ENCODE results near the gene SLC4A2. TPM values are rescaled to one million over a fixed set of nuclear protein-coding genes. Genes with fewer than 3 reads are reported as not detected.
"Not testable (repeated sequence)": the region's sequence is repeated elsewhere in the genome, so short reads cannot be mapped to it uniquely, and the experiment has no call there.

The SLC4A2 gene
- total and polyA plus RNA-seq, 4 experiments from 2014 or later, result 12.8 to 84.7 (median 53.5) TPM

DNA sequence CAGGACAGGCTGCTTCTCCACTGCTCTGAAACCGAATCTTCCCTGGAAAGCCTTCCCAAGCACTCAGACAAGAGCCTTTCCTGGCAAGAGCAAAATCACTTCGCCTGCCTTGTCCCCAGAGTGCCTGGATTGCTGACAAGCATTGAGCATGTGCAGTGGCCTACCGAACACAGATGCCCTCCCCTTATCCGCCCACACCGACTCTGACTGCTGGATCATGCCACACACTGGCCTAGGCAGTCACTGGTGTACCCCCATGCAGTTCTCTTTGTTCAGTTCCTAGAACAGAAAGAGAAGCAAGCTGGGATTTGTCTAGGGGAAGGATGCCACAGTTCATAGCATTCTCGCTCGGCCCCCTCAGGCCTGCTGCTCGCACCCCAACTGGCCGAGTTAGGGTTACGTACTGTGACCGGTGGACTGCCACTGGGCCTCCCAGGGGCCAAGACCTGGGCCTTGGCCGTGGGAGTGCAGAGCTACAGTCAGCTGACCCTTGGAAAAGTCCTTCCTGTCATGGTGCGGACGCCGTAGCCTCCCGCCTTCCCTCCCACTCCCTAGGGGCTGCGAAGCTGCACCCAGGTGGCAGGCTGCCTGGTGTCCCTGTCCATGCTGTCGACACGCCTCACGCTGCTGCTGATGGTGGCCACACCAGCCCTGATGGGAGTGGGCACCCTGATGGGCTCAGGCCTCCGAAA, 24.2 kb upstream of the SLC4A2 start:
- ChIA-PET CTCF (ENCODE audit: partially characterized antibody) (no interaction called here), POLR2A (ENCODE audit: partially characterized antibody) (interaction anchor here (0.8 to 1.0 kb wide), 2 partner anchors 17 to 159 kb away, joined by 3 read pairs; no protein-coding TSS in a partner anchor)
- H3K27me3 ChIP-seq (ENCODE audit: insufficient read depth, low read length), result no peaks in the 10 kb centered on the region
- peaks cover 12 to 28% of the 10 kb centered on the region in 2 donors for H3K36me3 Mint-ChIP-seq
- no peak overlapping the region for H3K4me3 Mint-ChIP-seq
- peaks cover 38% of the 10 kb centered on the region for H3K36me3 ChIP-seq (ENCODE audit: insufficient read depth, low read length)
- no peaks in the 10 kb centered on the region for H3K27me3 Mint-ChIP-seq
- no peak for DNase-seq
- H3K9me3 Mint-ChIP-seq, result peaks cover 0 to 2% (median 0%) of the 10 kb centered on the region in 8 donors
- peaks cover 13% of the 10 kb centered on the region for H3K4me1 ChIP-seq (ENCODE audit: insufficient read depth, low read length)
- H3K4me3 ChIP-seq (ENCODE audit: low read length in 2 of 2), result no peak overlapping the region
- intact Hi-C loops (cut with micrococcal nuclease), result no loop called here
- H3K27ac ChIP-seq (ENCODE audit: low read depth, low read length), result no peak overlapping the region
- H3K9me3 ChIP-seq (ENCODE audit: control insufficient read depth in 1 of 2, low read length in 2 of 2), result no peaks in the 10 kb centered on the region
- H3K27ac Mint-ChIP-seq, result no peak overlapping the region
- peaks cover 2 to 16% (median 12%) of the 10 kb centered on the region in 4 donors for H3K4me1 Mint-ChIP-seq

GRCh38 chr7:151035902-151036301, 23.5 kb upstream of the SLC4A2 start:
- Mint-ChIP-seq H3K36me3 (peaks cover 12 to 28% of the 10 kb centered on the region in 2 donors), H3K4me1 (peaks cover 2 to 16% (median 12%) of the 10 kb centered on the region in 4 donors), H3K9me3 (peaks cover 0 to 2% (median 0%) of the 10 kb centered on the region in 8 donors), H3K27me3 (no peaks in the 10 kb centered on the region), H3K4me3 (no peak overlapping the region), H3K27ac (no peak overlapping the region)
- Histone ChIP-seq H3K27me3 (ENCODE audit: insufficient read depth, low read length) (no peaks in the 10 kb centered on the region), H3K27ac (ENCODE audit: low read depth, low read length) (no peak overlapping the region), H3K9me3 (ENCODE audit: control insufficient read depth in 1 of 2, low read length in 2 of 2) (no peaks in the 10 kb centered on the region), H3K4me3 (ENCODE audit: low read length in 2 of 2) (no peak overlapping the region), H3K36me3 (ENCODE audit: insufficient read depth, low read length) (peaks cover 38% of the 10 kb centered on the region), H3K4me1 (ENCODE audit: insufficient read depth, low read length) (peaks cover 13% of the 10 kb centered on the region)
- no peak for DNase-seq
- intact Hi-C loops (cut with micrococcal nuclease), result no loop called here
- POLR2A ChIA-PET (ENCODE audit: partially characterized antibody), result interaction anchor here (0.8 to 1.0 kb wide), 2 partner anchors 22 to 160 kb away, joined by 3 read pairs; no protein-coding TSS in a partner anchor
- CTCF ChIA-PET (ENCODE audit: partially characterized antibody), result no interaction called here

- Mint-ChIP-seq H3K27me3 (no peaks in the 10 kb centered on the region), H3K9me3 (peaks cover 0 to 2% (median 0%) of the 10 kb centered on the region in 8 donors), H3K27ac (peak overlapping the region in 4 of 7 donors; percentile 52 to 72 (median 60)), H3K36me3 (peaks cover 9 to 18% of the 10 kb centered on the region in 2 donors), H3K4me1 (peaks cover 0 to 13% (median 11%) of the 10 kb centered on the region in 4 donors), H3K4me3 (no peak overlapping the region)
- Histone ChIP-seq H3K9me3 (ENCODE audit: control insufficient read depth in 1 of 2, low read length in 2 of 2) (no peaks in the 10 kb centered on the region), H3K27me3 (ENCODE audit: insufficient read depth, low read length) (no peaks in the 10 kb centered on the region), H3K4me1 (ENCODE audit: insufficient read depth, low read length) (peaks cover 13% of the 10 kb centered on the region), H3K4me3 (ENCODE audit: low read length in 2 of 2) (no peak overlapping the region), H3K27ac (ENCODE audit: low read depth, low read length) (no peak overlapping the region), H3K36me3 (ENCODE audit: insufficient read depth, low read length) (peaks cover 23% of the 10 kb centered on the region)
- POLR2A ChIA-PET (ENCODE audit: partially characterized antibody), result interaction anchor here (1.4 kb wide), 1 partner anchor 23 kb away, joined by 3 read pairs; no protein-coding TSS in a partner anchor
- intact Hi-C loops (cut with micrococcal nuclease), result no loop called here
- CTCF ChIA-PET (ENCODE audit: partially characterized antibody), result interaction anchor here (1.5 to 1.9 kb wide), 3 partner anchors 11 to 85 kb away, joined by 4 read pairs; partner anchors contain the start of gene ABCB8
- peak in 1 of 5 donors; percentile 63 for DNase-seq
Measured at GRCh38 chr7:151038951-151039849, 20.2 kb upstream of the SLC4A2 start.

- peaks cover 0 to 13% (median 11%) of the 10 kb centered on the region in 4 donors for H3K4me1 Mint-ChIP-seq
- ChIA-PET CTCF (ENCODE audit: partially characterized antibody) (interaction anchor here (1.5 to 1.9 kb wide), 2 partner anchors 31 to 84 kb away, joined by 4 read pairs; no protein-coding TSS in a partner anchor), POLR2A (ENCODE audit: partially characterized antibody) (interaction anchor here (1.4 kb wide), 1 partner anchor 22 kb away, joined by 3 read pairs; no protein-coding TSS in a partner anchor)
- no peak overlapping the region for H3K4me3 Mint-ChIP-seq
- peaks cover 0 to 2% (median 0%) of the 10 kb centered on the region in 8 donors for H3K9me3 Mint-ChIP-seq
- H3K4me3 ChIP-seq (ENCODE audit: low read length in 2 of 2), result no peak overlapping the region
- H3K27ac ChIP-seq (ENCODE audit: low read depth, low read length), result no peak overlapping the region
- H3K36me3 Mint-ChIP-seq, result peaks cover 9 to 25% of the 10 kb centered on the region in 2 donors
- no peak overlapping the region for H3K27ac Mint-ChIP-seq
- H3K27me3 ChIP-seq (ENCODE audit: insufficient read depth, low read length), result no peaks in the 10 kb centered on the region
- intact Hi-C loops (cut with micrococcal nuclease), result loop anchor here (5.0 kb wide), 1 partner anchor 728 kb away; no protein-coding TSS in a partner anchor
- no peaks in the 10 kb centered on the region for H3K27me3 Mint-ChIP-seq
- DNase-seq, result no peak
- no peaks in the 10 kb centered on the region for H3K9me3 ChIP-seq (ENCODE audit: control insufficient read depth in 1 of 2, low read length in 2 of 2)
- H3K36me3 ChIP-seq (ENCODE audit: insufficient read depth, low read length), result peaks cover 16% of the 10 kb centered on the region
- peaks cover 13% of the 10 kb centered on the region for H3K4me1 ChIP-seq (ENCODE audit: insufficient read depth, low read length)
Measured at GRCh38 chr7:151039850-151040548, 19.4 kb upstream of the SLC4A2 start.

- POLR2A ChIA-PET (ENCODE audit: partially characterized antibody), result interaction anchor here (1.1 kb wide), 1 partner anchor 10 kb away, joined by 3 read pairs; no protein-coding TSS in a partner anchor
- Histone ChIP-seq H3K27ac (ENCODE audit: low read depth, low read length) (no peak overlapping the region), H3K9me3 (ENCODE audit: control insufficient read depth in 1 of 2, low read length in 2 of 2) (no peaks in the 10 kb centered on the region), H3K36me3 (ENCODE audit: insufficient read depth, low read length) (peaks cover 8% of the 10 kb centered on the region), H3K27me3 (ENCODE audit: insufficient read depth, low read length) (no peaks in the 10 kb centered on the region), H3K4me1 (ENCODE audit: insufficient read depth, low read length) (peaks cover 13% of the 10 kb centered on the region), H3K4me3 (ENCODE audit: low read length in 2 of 2) (no peak overlapping the region)
- H3K4me1 Mint-ChIP-seq, result peaks cover 0 to 13% (median 11%) of the 10 kb centered on the region in 4 donors
- H3K27ac Mint-ChIP-seq, result peak overlapping the region in 2 of 7 donors; percentile 41 to 69
- no peak for DNase-seq
- intact Hi-C loops (cut with micrococcal nuclease), result loop anchor here (5.0 kb wide), 1 partner anchor 728 kb away; no protein-coding TSS in a partner anchor
- peaks cover 9 to 25% of the 10 kb centered on the region in 2 donors for H3K36me3 Mint-ChIP-seq
- H3K27me3 Mint-ChIP-seq, result no peaks in the 10 kb centered on the region
- peaks cover 0 to 2% (median 0%) of the 10 kb centered on the region in 8 donors for H3K9me3 Mint-ChIP-seq
- CTCF ChIA-PET (ENCODE audit: partially characterized antibody), result no interaction called here
- H3K4me3 Mint-ChIP-seq, result no peak overlapping the region
Measured at GRCh38 chr7:151040616-151041375, 18.6 kb upstream of the SLC4A2 start.

GRCh38 chr7:151043449-151043848, 15.9 kb upstream of the SLC4A2 start:
- H3K4me1 ChIP-seq (ENCODE audit: insufficient read depth, low read length), result peaks cover 13% of the 10 kb centered on the region
- H3K4me3 ChIP-seq (ENCODE audit: low read length in 2 of 2); H3K27ac Mint-ChIP-seq; H3K36me3 ChIP-seq (ENCODE audit: insufficient read depth, low read length); H3K9me3 ChIP-seq (ENCODE audit: control insufficient read depth in 1 of 2, low read length in 2 of 2); H3K27me3 Mint-ChIP-seq; H3K27ac ChIP-seq (ENCODE audit: low read depth, low read length); CTCF ChIA-PET (ENCODE audit: partially characterized antibody); H3K9me3 Mint-ChIP-seq; H3K27me3 ChIP-seq (ENCODE audit: insufficient read depth, low read length); POLR2A ChIA-PET (ENCODE audit: partially characterized antibody); DNase-seq; H3K4me3 Mint-ChIP-seq: not testable (repeated sequence)
- Mint-ChIP-seq H3K36me3 (peaks cover 4 to 19% of the 10 kb centered on the region in 2 donors), H3K4me1 (peaks cover 0 to 17% (median 8%) of the 10 kb centered on the region in 4 donors)
- intact Hi-C loops (cut with micrococcal nuclease), result loop anchor here (5.0 kb wide), 1 partner anchor 731 kb away; no protein-coding TSS in a partner anchor
